Activated CD8-positive, alpha-beta memory T cell treated with anti-CD3 and anti-CD28 coated beads, Interleukin-2, amount 50 U/mL, for 48 hours (primary cell): Measurements from ENCODE around the gene PCBP1.
"Not testable (repeated sequence)": the region's sequence is repeated elsewhere in the genome, so short reads cannot be mapped to it uniquely, and the experiment has no call there.

ENCODE experiments used
- DNase-seq: peaks from one replicate; pipeline ENCODE4 v3.0.0-alpha.2; 2020

Gene PCBP1

DNA sequence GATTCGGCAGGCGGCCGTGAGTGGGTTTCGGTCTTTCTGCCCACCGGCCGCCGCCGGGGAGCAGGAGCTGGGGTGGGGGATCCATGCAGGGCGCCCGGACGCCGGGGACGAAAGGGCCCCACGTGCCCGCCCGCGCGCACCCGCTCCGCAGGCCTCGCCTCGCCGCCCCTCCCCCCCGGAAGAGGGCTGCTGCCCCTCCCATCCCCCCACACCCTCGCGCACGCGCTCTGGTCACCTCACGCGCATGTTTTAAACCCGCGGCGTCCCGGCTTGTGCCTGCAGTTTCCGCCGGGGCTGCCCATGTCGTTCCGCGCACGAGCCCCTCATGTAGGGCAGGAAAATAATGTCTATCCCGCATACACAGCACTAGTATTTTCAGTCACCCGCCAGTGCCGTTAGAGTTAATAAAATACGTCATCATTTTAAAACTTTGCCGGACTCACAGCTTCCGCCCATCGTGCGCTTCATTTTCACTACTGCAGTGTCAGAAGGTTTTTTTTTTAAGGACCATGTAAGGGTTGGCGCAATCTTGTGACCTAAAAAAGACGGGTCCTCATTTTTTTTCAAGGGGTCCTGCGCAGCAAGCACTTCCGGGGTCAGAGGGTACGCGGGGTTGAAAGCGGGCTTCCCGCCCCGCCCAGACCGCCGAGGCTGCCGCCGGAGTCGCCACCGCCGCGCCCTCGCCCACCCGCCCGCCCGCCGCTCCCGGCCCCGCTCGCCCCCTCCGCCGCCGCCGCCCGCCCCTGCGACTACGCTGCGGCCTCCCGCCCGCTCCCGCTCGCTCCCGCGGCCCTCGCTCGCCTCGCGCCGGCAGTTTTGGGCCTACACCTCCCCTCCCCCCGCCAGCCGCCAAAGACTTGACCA is at the start of gene PCBP1:
PCBP1 (plus strand) TSS at position 640 of the 864 bp plus-strand sequence. CDS start 267 bp downstream, outside the sequence.
- DNase-seq, result peak; percentile 100

GRCh38 chr2:70039366-70039765 is 47.9 kb upstream of the PCBP1 start:
- no peak for DNase-seq

DNA sequence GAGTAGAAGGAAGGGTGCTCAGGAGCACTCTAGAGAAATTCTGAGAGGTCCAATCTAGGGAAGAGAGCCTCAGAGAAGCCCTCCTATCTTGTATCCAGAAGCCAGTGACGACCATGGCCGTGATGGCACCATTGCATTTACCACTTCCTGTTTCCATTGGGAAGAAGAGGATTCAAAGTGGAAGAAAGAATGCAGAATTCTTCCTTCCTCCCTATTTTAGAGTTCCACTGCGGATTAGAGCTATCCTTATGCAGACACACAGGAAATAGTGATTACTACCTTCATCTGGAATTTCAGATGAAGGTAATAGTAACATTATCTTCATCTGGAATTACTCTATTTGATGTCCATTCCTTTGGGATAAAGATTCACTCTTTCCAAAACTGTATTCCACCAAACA is 45.6 kb upstream of the PCBP1 start:
- no peak for DNase-seq

DNA sequence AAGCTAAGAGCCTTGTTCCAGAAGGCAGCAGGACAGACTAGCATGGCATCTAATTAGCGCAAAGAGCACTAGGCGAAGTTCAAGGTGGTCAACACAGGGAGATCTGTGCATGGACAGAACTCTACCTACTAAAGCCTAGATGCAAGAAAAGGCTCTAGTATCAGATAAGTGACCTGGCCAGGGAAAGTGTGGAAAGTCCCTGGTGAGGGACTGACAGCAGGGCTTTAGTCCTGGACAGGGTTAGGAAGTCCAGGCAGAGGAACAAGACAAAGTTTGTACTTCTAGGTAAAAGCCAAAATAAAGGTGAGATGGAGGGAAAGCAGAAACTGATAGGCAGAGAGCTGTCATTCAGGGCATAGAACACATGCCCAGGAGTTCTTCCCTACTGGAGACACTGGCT is 45.0 kb upstream of the PCBP1 start:
- DNase-seq, result no peak

DNA sequence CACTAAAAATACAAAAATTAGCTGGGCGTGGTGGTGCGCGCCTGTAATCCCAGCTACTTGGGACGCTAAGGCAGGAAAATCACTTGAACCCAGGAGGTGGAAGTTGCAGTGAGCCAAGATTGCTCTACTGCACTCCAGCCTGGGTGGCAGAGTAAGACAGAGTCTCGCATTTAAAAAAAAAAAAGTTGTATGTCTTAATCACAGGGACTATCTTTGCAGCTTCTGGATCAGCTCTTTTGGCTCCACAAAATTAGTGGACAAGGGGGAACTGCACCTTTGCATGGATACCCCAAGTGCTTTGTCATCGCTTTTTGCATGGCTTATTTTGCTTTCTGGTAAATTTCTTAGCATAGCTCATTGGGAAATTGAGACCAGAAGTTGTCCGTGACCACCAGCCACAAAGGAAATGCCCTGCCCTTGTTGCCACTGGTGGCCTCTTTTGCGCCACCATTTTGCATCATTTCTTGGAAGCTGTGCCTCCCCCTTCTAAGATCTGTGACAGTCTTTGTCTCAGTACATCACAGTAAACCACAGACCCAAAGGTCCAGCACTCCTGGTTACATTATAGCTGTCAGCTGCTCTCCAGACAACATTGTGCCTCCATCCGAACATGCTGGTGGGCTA is 43.9 kb upstream of the PCBP1 start:
- peak; percentile 56 for DNase-seq

DNA sequence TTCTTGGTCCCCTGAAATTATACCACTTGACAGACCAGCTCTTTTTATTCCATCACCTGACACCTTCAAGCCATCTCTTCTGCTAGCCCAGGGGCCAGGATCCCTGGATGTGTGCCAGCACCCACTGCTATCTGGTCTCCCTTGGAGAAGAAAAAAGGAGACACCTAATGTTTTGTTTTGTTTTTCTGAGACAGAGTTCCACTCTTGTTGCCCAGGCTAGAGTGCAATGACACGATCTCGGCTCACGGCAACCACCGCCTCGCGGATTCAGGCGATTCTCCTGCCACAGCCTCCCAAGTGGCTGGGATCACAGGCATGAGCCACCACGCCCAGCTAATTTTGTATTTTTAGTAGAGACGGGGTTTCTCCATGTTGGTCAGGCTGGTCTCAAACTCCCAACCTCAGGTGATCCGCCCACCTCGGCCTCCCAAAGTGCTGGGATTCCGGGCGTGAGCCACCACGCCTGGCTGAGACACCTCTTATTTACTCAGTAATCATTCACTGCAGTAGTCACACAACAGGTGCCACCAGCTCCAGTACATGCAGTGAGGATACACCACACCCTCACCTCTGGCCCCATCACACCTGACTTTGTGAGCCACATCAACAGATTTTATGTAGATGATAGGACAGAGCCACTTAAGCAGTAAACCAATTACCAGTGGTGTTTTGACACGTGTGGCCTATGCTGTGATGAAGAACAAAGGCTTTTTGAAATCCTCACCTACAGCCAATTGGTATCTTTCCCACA is 42.8 kb upstream of the PCBP1 start:
- DNase-seq, result no peak

DNA sequence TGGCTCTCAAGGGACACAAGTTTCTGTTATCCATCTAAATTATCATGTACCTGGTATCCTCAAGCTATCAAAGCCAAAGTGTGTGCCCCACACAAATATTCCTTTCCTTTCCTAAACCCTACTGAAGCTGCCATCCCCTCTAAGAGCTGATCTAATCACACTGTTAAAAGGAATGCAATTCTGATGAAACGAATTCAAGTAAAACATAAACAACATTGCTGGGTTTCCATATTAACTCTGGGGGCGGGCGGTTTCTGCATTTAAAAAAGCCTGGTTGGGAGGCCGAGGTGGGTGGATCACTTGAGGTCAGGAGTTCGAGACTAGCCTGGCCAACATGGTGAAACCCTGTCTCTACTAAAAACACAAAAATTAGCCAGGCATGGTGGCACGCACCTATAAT is 41.9 kb upstream of the PCBP1 start:
- no peak for DNase-seq

DNA sequence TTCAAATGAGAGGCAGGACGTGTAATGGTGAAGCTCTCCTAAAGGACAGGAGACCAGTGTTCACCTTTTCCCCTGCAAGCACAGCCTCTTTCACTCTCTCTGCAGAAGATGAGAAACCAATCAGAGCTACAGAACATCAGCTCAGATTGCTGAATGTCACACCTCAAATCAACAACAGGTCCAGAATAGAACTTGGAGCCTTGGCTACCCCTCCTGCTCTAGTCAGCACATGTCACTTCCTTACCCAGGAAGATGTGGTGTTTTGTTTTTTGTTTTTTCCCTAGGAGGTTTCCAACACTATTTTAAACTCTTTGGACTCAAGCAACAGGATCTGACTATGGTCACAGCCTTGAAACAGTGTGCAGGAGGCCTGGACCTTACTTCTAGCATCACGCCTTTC is 41.3 kb upstream of the PCBP1 start:
- DNase-seq, result no peak

DNA sequence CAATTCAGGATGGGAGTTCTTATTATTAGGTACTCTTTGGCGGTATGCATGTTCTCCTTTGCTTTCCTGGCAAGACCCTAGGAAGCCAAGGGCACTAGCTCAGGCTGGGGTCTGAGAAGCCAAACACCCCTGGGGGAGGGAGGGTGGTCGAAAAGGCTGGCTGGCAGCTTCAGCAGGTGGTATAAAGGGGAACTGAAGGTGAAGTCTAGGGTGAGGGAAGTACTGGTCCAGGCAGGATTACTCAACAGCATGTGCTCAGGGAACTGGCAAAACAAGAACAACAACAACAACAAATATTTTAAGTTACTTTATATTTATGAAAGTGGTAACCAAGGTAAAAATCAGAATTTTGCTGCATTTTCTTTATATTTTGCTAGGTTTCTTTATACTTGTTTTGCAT is 40.7 kb upstream of the PCBP1 start:
- DNase-seq, result no peak

DNA sequence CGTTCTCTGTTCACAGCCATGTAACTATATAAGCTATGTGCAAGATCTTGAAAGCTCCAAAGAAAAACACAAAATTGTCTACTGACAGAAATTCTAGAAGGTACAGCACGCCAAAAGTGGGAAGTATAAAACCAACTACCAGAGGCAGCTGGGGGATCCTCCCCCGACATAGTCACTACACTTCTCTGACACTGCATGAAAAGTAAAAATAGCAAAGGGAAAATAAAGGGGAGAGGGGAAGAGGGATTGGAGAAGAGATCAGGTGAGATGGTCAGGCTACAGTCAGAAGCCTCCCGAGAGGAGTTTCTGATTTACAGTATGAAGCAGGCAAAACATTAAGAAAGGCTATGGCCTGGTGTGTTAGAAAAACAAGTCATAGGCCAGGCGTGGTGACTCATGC is 39.8 kb upstream of the PCBP1 start:
- DNase-seq, result no peak

DNA sequence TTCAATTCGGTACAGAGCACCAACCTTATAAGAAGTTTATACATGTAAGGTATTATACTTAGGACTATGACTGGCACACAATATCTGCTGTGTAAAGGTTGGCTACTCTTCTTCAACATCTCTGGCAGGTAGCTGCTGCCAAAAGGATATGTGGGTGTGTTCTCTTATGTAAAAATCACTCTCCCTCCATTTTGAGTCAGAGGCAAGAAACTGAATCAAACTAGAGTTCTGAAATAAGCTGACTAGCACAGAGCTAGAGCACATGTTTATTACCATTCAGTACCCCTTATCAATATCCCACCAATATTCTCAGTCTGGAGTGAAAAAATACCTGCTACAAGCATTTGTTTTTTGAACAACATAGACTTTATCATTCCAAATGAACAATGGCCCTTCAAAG is 38.0 kb upstream of the PCBP1 start:
- DNase-seq, result no peak

DNA sequence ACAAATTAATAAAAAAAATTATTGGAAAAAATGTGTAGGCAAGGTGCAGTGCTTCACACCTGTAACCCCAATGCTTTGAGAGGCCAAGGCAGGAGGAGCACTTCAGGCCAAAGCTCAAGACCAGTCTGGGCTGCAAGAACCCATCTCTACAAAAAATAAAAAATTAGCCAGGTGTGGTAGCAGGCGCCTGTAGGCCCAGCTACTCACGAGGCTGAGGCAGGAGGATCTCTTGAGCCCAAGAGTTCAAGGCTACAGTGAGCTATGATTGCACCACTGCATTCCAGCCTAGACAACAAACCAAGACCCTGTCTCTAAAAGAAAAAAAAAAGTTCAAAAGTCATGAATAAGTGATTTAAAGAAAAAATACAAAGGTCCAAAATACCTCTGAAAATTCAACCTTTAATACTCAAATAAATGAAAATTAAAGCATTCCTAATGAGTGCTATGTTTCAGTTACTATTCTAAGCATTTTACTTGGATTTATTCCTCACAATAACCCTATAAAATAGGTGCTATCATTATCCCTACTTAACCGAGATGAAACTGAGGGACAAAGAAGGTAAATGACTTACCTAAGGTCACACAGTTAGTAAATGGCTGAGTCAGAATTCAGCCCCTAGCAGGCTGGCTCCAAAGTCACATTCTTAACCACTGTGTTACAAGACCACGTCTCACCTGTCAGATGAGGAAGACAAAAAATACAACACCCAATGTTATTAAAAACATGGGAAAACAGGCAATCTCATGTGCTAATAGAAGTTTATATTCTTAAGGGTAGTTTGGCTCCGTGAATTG is 36.4 kb upstream of the PCBP1 start:
- DNase-seq, result peak; percentile 29

GRCh38 chr2:70055259-70055658 is 32.0 kb upstream of the PCBP1 start:
- DNase-seq, result not testable (repeated sequence)

DNA sequence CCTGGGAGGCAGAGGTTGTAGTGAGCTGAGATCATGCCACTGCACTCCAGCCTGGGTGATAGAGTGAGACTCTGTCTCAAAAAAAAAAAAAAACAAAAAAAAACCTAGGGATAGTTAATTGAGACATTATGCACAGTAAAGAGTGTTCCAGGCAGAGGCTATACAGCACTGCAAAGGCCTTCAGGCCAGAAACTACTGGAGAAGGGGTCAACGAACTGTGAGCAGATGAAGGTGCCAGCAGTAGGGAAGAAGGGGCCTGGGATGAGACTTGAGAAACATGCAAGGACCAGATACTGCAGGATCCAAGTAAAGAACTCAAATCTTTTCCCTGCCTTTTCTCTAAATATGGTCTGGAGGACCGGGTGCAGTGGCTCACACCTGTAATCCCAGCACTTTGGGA is 26.0 kb upstream of the PCBP1 start:
- DNase-seq, result no peak

DNA sequence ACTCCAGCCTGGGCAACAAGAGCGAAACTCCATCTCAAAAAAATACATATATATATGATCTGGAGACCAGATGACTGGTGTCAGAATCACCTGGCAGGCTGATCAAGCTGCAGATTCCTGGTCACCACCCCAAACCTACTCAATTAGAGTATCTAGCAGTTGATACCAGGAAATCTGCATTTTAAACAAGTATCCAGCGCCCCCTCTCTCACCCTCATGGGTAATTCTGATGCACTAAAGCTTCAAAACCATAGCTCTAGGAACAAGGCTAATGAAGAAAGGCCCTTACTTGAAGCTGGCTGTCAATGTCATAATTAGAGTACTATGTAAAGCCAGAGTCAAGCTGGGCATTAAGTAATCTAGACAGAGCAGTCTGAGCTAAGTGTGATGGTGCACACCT is 25.0 kb upstream of the PCBP1 start:
- no peak for DNase-seq

- no peak for DNase-seq
Observed at GRCh38 chr2:70068119-70068518, 19.2 kb upstream of the PCBP1 start.

- DNase-seq, result peak; percentile 82
Observed at GRCh38 chr2:70069049-70069448, 18.2 kb upstream of the PCBP1 start.

DNA sequence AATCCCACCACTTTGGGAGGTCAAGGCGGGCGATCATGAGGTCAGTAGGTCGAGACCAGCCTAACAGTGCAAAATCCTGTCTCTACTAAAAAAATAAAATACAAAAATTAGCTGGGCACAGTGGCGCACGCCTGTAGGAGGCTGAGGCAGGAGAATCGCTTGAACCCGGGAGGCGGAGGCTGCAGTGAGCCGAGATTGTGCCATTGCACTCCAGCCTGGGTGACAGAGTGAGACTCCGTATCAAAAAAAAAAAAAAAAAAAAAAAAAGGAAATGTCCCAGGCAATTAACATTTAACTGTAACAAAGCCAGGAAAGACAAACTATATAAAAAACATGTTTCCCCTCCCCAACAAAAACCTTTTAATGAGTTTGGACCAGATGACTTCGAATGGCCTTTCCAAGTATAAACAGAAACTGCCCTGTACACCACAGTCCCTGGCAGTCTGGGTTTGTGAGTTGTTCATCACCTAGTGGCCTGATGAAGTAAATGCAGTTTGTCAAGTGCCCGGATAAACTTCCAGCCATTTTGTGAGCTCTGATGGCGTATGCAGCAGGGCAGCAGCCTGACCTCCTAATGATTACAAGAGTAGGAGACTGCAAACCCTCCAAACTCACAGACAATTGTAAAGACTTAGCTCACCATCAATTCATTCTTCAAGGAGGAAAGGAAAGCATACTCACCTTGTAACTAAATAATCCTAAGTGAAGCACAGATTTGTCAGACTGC is 16.6 kb upstream of the PCBP1 start:
- no peak for DNase-seq

GRCh38 chr2:70073493-70073892 is 13.8 kb upstream of the PCBP1 start:
- no peak for DNase-seq

DNA sequence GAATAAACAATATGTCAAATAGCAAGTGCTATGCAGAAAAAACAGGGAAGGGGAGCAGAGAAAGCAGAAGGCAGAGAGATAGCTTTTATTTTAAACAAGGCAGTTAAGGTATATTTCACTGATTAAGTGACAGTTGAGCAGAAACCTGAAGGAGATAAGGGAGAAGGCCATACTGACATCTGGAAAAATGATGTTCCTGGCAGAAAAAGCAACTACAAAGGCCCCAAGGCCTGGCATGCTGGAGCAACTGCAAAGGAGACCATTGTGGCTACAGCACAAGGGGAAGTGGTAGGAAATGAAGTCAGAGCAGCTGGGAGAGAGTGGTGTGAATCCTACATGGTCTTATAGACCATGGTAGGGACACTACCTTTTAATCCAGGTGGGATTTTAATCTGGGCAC is 8.9 kb upstream of the PCBP1 start:
- DNase-seq, result peak; percentile 40

GRCh38 chr2:70080610-70081200 is 6.6 kb upstream of the PCBP1 start:
- DNase-seq, result peak; percentile 47

DNA sequence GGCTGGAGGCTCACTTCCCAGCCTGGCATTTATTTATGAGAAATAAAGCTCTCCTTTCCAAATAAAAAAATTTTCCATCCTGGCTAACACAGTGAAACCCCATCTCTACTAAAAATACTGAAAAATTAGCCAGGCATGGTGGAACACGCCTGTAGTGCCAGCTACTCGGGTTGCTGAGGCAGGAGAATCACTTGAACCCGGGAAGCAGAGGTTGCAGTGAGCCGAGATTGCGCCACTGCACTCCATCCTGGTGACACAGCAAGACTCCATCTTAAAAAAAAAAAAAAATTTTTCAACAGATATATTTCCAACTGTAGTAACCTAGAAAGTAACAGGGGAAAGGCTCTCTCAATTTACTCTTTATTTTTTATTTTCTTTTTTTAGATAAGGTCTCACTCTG is 6.1 kb upstream of the PCBP1 start:
- DNase-seq, result no peak
